HepG2 (cell line): Measurements from ENCODE around the gene FBN3. TPM values are rescaled to one million over a fixed set of nuclear protein-coding genes. Genes with fewer than 3 reads are reported as not detected.

Experiments
- ATAC-seq: fragments of 200-7000 bp; cut with Tn5 transposase; 3 replicates; pipeline ENCODE4 v1.9.1; 2020; ENCODE audit warnings: mild to moderate bottlenecking, moderate library complexity
- BruUV-seq: library from RNA; stranded (reverse); fragments of 400-500 nt; replicated peaks from 2 replicates; lab custom pipeline; 2021; lab: Mats Ljungman, UMichigan
- CTCF ChIA-PET: fragments of 300-600 bp; formaldehyde crosslinking; extraction: SDS; loops from one replicate; lab custom pipeline; 2021; ENCODE audit warnings: low total read pairs, inconsistent platforms, low intra/inter-chr PET ratio; lab: Yijun Ruan, JAX
- POLR2A ChIA-PET: fragments of 350-600 bp; sonication (Branson Sonifier 250); formaldehyde crosslinking; loops from one replicate; lab custom pipeline; 2020; ENCODE audit warnings: antibody characterized with exemption, inconsistent platforms; lab: Yijun Ruan, JAX
- DNase-seq: peaks from one replicate; pipeline ENCODE4 v3.0.0-alpha.2; 2015; ENCODE audit warnings: low spot score
- FAIRE-seq: peaks from 3 replicates; lab custom pipeline; 2011; peaks lifted over from hg19 to GRCh38; lab: Jason Lieb, UNC
- H2AFZ ChIP-seq: one replicate; pipeline ENCODE4 v1.6.1; 2011; ENCODE audit warnings: low read length, inconsistent platforms
- H3K27ac ChIP-seq: fragments of 300-600 bp; 3 replicates; pipeline ENCODE4 v1.8.0; 2011; ENCODE audit warnings: mixed run types, mild to moderate bottlenecking, mixed read lengths, low read length, inconsistent platforms; ENCODE audit not compliant: insufficient read depth; ENCODE audit errors: extremely low read length
- H3K27me3 ChIP-seq, 2 experiments: fragments of 200-600 bp in 1 of 2; 2 replicates in 1 of 2; 3 replicates in 1 of 2; pipeline versions ENCODE4 v1.6.0 to v1.8.0; 2011; ENCODE audit warnings: low read length in 2 of 2, mild to moderate bottlenecking in 2 of 2, moderate library complexity in 2 of 2, inconsistent platforms in 1 of 2; ENCODE audit not compliant: insufficient read depth in 2 of 2, control insufficient read depth in 1 of 2
- H3K36me3 ChIP-seq, 2 experiments: fragments of 200-600 bp in 1 of 2; replicated peaks in 1 of 2; 2 replicates in 1 of 2; 3 replicates in 1 of 2; pipeline versions ENCODE4 v1.5.1 to v1.8.0; 2011; ENCODE audit warnings: low read length in 2 of 2, inconsistent platforms in 1 of 2; ENCODE audit not compliant: insufficient read depth in 2 of 2, control insufficient read depth in 1 of 2
- H3K4me1 ChIP-seq: 2 replicates; pipeline ENCODE4 v1.5.1; 2012; ENCODE audit warnings: low read length, inconsistent platforms; ENCODE audit not compliant: insufficient read depth
- H3K4me2 ChIP-seq: 2 replicates; pipeline ENCODE4 v1.6.0; 2011; ENCODE audit warnings: low read depth, low read length, inconsistent platforms
- H3K4me3 ChIP-seq, 3 experiments: fragments of 200-600 bp in 1 of 3; sonication (generic), shearing (Covaris generic) in 1 of 3; replicated peaks in 1 of 3; 2 replicates each; pipeline ENCODE4 v1.5.1; 2011 to 2016; ENCODE audit warnings: low read length in 3 of 3, inconsistent platforms in 2 of 3, low read depth in 2 of 3, mild to moderate bottlenecking in 2 of 3, control low read depth in 1 of 3, mixed read lengths in 1 of 3; ENCODE audit not compliant: insufficient read depth in 1 of 3
- H3K79me2 ChIP-seq: one replicate; pipeline ENCODE4 v1.6.1; 2011; ENCODE audit warnings: low read length, inconsistent platforms; ENCODE audit not compliant: insufficient read depth
- H3K9ac ChIP-seq: 2 replicates; pipeline ENCODE4 v1.6.0; 2011; ENCODE audit warnings: mild to moderate bottlenecking, low read depth, low read length, inconsistent platforms; ENCODE audit not compliant: insufficient read depth
- H3K9me3 ChIP-seq: 2 replicates; pipeline ENCODE4 v1.5.1; 2012; ENCODE audit warnings: mild to moderate bottlenecking, low read length
- H4K20me1 ChIP-seq: 2 replicates; pipeline ENCODE4 v1.6.0; 2011; ENCODE audit warnings: inconsistent platforms, mild to moderate bottlenecking, low read length, moderate library complexity; ENCODE audit not compliant: insufficient read depth
- ARID3A ChIP-seq: IDR thresholded peaks from 2 replicates; pipeline ENCODE4 v1.6.1; 2012; ENCODE audit warnings: low read depth, low read length, improper control_type of control experiment
- PRDM4 ChIP-seq: sonication (generic); formaldehyde crosslinking; IDR thresholded peaks from 2 replicates; pipeline ENCODE4 v1.9.0; 2021; ENCODE audit warnings: missing genetic modification reagents, borderline replicate concordance
- ZNF7 ChIP-seq: IDR thresholded peaks from 2 replicates; pipeline ENCODE4 v1.6.1; 2016; ENCODE audit warnings: missing biosample characterization, missing genetic modification reagents
- WGBS: methylation state at CpG from one replicate; pipeline ENCODE4 v1.1.6; 2017; ENCODE audit warnings: low lambda C conversion rate; 5-methylcytosine and 5-hydroxymethylcytosine counted together
- in situ Hi-C: cut with HindIII; loops from 2 replicates; pipeline ENCODE4 v1.10.0; 2017; ENCODE audit warnings: low pct_unique_long_range_greater_than_20kb; ENCODE audit not compliant: extremely low pct_ligation_motif_present
- intact Hi-C: fragments of 100-400 bp; cut with micrococcal nuclease; formaldehyde crosslinking; loops from one replicate; pipeline ENCODE4 v1.10.0; 2022; ENCODE audit not compliant: unreplicated experiment
- polyA plus RNA-seq, 8 experiments: library from polyadenylated mRNA; depleted of rRNA in 3 of 8; stranded (reverse) in 7 of 8; unstranded in 1 of 8; fragments of >200 nt; fragmentation: Illumina TruSeq in 4 of 8; extraction: Trizol in 4 of 8; gene quantifications; 2 replicates each; pipeline versions ENCODE4 v1.2.1 to v1.2.3, GENCODE V29; 2011 to 2016; ENCODE audit warnings: low read depth in 4 of 8, missing spikeins in 1 of 8, mixed read lengths in 1 of 8; ENCODE audit not compliant: insufficient read depth in 1 of 8
- total RNA-seq, 5 experiments: library from RNA; depleted of rRNA; stranded (reverse); fragments of >200 nt; fragmentation: Illumina TruSeq; extraction: Trizol; gene quantifications; 2 replicates each; pipeline ENCODE4 v1.2.3, GENCODE V29; 2016; ENCODE audit warnings: low read depth in 1 of 5

FBN3 gene
- total and polyA plus RNA-seq, 2 of the 13 experiments (the other 11 are each of a cell fraction or from before 2014, with no cell fraction given): 0.20 to 1.3 TPM

GRCh38 chr19:8022275-8022674 lies 127.1 kb downstream of the FBN3 start (continued):
- TF ChIP-seq PRDM4: no peak

GRCh38 chr19:8021374-8021773 lies 128.0 kb downstream of the FBN3 start:
- CTCF ChIA-PET: no interaction called here
- Histone ChIP-seq H3K27ac (no peak overlapping the region), H3K4me1 (peaks cover 36% of the 10 kb centered on the region), H3K79me2 (no peaks in the 10 kb centered on the region), H3K4me3 (no peak overlapping the region), H3K36me3 (no peaks in the 10 kb centered on the region), H3K9me3 (no peaks in the 10 kb centered on the region), H2AFZ (no peak overlapping the region), H3K9ac (no peak overlapping the region), H4K20me1 (no peaks in the 10 kb centered on the region), H3K4me2 (no peak overlapping the region), H3K27me3 (peaks cover 0 to 3% of the 10 kb centered on the region in 2 experiments; a peak in 2 of 5 replicates)
- no peak for DNase-seq
- TF ChIP-seq ARID3A (no peak), ZNF7 (CRISPR knock-in tag) (peak; percentile 89)
- no peak for FAIRE-seq
- intact Hi-C loops (no loop called here), in situ Hi-C loops (loop anchor here (25.0 kb wide), 1 partner anchor 241 kb away; no protein-coding TSS in a partner anchor)
- peak; percentile 67 for ATAC-seq
- POLR2A ChIA-PET: no interaction called here
- BruUV-seq: no TSS peak
- 52% methylated on average over 8 of the region's 8 CpGs for WGBS
